NCI-H2081 treated with DMSO at 0.1 percent for 48 hours (cell line): Measurements from ENCODE around the gene POLD1.
A peak's percentile ranks its signal among the peaks of the same experiment; 100 is the strongest.
"Not testable (repeated sequence)": the region's sequence is repeated elsewhere in the genome, so short reads cannot be mapped to it uniquely, and the experiment has no call there.

Experiments used
- DNase-seq: peaks from one replicate; lab custom pipeline; 2025; lab: John Stamatoyannopoulos, UW

The POLD1 gene

GRCh38 chr19:50435627-50436026, 51.5 kb downstream of the POLD1 start:
- DNase-seq = no peak

DNA sequence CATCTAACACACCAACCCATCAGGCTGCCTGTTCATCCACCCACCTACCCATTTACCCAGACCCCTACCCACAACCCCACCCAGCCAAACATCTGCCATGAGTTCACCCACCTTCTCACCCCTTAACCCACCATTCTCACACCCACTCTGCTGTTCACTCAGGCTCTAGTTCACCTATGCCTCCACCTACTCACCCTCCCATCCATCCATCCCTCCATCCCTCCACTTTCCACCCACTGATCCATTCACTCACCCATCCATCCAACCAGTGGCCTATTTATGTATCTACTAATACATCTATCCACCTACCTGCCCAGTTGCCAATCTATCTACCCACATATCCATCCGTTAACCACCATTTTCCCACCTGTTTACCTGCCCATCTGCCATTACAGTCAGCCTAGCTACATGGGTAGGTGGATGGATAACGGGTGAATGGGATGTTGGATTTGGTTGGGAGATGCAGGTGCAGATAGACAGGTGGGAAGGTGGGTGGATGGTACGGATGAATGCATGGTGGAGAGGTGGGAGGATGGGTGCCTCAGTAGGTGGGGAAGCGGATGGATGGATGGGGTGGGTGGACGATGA, 53.8 kb downstream of the POLD1 start:
- no peak for DNase-seq

DNA sequence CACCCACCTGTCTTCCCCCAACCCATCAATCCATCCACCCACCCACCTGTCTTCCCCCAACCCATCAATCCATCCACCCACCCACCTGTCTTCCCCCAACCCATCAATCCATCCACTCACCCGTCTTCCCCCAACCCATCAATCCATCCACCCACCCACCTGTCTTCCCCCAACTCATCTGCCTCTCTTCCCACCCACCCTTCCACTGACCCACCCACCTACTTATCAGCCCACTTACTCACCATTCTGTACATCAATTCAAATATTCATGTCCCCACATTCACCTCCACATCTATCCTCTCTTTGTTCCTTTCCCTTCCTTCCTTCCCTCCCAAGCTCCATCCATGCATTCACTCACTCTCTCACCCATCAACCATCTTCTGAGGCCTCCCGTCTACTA, 55.0 kb downstream of the POLD1 start:
- DNase-seq = not testable (repeated sequence)

DNA sequence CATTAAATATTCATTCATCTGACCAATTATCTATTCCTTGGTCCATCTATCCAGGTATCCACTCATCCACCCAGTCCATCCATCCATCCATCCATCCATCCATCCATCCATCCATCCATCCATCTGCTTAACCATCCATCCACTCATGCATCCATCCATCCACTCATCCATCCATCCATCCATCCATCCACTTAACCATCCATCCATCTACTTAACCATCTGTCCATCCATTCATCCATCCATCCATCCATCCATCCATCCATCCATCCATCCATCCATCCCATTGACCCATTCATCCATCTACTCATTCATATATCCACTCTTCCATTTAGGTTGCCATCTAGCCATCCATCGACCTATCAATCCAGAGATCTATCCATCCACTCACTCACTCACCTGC, 59.9 kb downstream of the POLD1 start:
- no peak for DNase-seq

DNA sequence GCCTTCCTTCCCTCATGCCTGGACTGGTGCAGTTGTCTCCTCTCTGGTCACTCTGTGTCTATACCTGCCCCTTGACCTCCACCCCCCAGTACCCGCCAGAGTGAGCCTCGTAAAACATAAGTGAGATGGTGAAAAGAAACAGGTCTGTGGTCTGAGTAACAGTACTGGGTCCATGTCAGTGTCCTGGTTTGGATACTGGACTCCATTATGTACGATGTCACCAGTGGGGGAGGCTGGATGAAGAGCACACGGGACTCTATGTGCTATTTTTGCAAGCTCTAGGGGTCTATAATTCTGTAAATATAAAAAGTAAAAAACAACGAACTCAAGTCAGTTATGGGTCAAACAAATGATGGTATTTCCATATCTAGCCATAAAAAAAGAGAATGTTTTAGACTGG, 62.9 kb downstream of the POLD1 start:
- no peak for DNase-seq

GRCh38 chr19:50447750-50448149, 63.6 kb downstream of the POLD1 start:
- no peak for DNase-seq

DNA sequence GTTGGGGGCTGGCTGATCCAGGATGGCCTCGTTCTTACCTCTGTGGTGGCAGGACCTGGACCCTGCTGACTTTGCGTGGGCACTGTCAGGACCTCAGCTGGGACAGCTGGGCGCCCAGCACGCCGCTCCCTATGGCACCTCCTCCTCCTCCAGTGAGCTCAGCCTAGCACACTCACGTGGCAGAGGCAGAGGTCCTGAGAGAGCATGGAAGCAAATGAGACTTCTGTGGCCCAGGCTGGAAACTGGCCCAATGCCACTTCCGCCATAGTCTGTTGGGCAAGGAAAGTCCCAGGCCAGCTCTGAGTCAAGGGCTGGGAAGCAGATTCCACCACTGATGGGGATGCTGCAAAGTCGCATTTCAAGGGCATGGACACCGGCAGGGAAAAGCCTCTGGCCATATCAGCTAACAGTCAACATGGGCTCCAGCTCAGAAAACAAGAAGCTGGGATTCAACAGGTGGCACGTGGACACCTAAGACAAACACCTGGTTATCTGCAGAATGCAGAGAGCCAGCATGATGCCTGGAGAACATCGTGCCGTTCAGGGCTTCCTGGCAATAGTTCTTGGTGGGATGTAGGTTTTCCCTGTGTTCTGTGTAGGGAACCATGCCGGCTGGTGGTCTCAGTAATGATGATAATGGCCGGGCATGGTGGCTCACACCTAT, 65.2 kb downstream of the POLD1 start:
- DNase-seq = no peak

- no peak for DNase-seq
Observed at GRCh38 chr19:50450369-50451222, 66.4 kb downstream of the POLD1 start.

DNA sequence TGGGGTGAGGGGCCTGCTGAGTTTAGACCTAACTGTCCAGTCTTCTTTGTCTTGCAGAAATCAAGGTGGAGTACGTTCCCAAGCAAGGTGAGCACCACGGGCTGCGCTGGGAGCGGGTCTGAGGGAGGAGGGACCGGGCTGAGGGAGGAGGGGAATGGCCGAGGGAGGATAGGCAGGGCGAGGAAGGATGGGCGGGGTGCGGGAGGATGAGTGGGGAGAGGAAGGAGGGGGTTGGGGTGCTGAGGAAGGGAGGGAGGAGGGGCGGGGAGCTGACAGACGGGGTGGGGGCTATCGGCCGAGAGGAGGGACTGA, 67.0 kb downstream of the POLD1 start:
- no peak for DNase-seq

- DNase-seq = no peak
Observed at GRCh38 chr19:50453243-50453642, 69.1 kb downstream of the POLD1 start.

DNA sequence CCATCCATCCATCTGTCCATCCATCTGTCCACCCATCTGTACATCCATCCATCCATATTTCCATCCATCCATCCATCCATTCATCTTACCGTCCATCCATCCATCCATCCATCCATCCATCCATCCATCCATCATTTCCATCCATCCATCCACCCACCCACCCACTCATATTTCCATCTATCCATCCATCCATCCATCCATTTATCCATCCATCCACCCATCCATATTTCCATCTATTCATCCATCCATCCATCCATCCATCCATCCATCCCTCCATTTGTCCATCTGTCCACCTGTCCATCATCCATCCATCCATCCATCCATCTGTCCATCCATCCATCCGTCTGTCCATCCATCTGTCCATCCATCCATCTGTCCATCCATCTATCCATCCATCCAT, 71.8 kb downstream of the POLD1 start:
- no peak for DNase-seq

GRCh38 chr19:50457300-50457699, 73.2 kb downstream of the POLD1 start:
- DNase-seq = no peak

DNA sequence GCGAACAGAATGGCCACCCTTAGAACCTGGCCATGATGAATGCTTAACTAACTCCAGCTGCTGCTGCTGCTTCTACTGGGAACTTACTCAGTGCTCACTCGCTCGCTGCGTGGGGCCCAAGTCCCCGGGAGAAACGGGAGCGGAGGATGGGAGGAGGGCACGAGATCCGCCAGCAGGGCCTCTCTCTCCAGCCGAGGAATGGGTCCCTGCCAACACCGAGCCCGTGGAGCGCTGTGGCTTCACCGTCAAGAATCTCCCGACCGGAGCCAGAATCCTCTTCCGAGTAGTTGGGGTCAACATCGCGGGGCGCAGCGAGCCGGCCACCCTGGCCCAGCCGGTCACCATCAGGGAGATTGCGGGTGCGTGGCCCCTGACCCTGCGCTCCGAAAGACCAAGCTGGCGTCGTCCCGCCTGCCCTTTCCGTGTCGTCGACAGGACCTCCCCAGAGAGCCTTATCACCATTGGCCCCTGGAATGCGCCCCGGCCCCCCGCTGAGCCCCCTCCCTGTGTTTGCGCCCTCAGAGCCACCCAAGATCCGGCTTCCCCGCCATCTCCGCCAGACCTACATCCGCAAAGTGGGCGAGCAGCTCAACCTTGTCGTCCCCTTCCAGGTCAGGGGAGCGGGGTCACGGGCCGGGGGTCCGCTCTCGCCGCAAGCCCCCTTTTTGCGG, 74.4 kb downstream of the POLD1 start:
- DNase-seq = no peak

GRCh38 chr19:50459067-50459456, 74.9 kb downstream of the POLD1 start:
- no peak for DNase-seq

DNA sequence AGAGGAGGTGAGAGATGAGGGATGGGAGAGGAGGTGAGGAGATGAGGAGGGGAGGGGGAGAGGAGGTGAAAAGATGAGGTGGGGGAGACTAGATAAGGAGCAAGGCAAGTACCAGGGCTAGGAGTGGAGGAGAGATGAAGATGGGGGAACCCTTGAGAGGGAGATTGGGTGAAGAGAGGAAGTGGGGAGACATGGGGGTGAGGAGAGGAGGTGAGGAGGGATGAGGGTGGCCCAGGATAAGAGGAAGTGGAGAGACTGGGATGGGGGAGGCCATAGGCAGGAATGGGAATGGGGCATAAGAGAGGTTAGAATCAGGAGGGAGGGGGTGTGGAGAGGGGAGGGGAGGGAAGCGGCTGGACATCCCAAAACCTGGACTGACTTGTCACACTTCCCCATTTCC, 75.5 kb downstream of the POLD1 start:
- no peak for DNase-seq

GRCh38 chr19:50460161-50460765, 76.1 kb downstream of the POLD1 start:
- no peak for DNase-seq

GRCh38 chr19:50461066-50461875, 77.1 kb downstream of the POLD1 start:
- peak; percentile 27 for DNase-seq

- no peak for DNase-seq
Observed at GRCh38 chr19:50462970-50463369, 78.8 kb downstream of the POLD1 start.

GRCh38 chr19:50464348-50464747, 80.2 kb downstream of the POLD1 start:
- no peak for DNase-seq

- no peak for DNase-seq
Observed at GRCh38 chr19:50465000-50465399, 80.9 kb downstream of the POLD1 start.

DNA sequence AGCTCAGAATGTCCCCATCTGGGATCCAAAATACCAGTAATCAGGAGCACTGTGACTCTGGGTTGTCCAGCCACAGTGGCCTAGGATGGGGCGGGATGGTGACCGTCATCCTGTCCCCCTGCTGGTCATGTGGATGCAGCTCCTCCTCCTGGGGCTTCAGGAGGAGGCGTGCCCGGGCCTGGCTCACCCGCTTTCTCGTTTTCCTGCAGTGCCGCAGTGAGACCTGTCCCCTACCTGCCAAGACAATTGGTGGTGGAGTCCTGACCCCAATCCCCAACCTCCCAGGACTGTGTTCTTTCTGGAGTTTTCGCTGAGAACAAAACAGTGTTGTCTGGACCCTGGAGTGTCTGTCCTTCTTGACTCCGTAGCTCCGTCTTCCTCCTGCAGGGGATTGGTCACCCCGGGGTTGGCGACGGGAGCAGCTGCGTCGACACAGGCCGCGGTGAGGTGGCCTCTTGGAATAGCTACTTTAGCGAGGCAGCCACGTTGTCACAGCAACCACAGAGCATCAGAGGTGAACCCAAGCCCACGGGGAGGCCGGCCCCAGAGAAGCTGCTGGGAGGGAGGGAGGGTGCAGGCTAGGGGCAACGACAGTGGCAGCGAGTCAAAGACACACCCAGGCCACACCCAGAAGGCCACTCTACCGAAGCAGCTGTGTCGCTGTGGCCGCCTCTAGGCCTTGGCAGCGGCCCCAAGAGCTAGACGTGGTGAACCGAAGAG, 82.0 kb downstream of the POLD1 start:
- DNase-seq = no peak
